ENCODE results near the gene SEC31B. TPM values are rescaled to one million over a fixed set of nuclear protein-coding genes. Genes with fewer than 3 reads are reported as not detected.
A peak's percentile ranks its signal among the peaks of the same experiment; 100 is the strongest.

The SEC31B gene
- total and polyA plus RNA-seq, 9 of the 15 experiments (the other 6 are each of a cell fraction or from before 2014, with no cell fraction given) = 0.91 to 7.0 (median 2.4) TPM

GRCh38 chr10:100529475-100530298, 10.0 kb upstream of the SEC31B start, which contains the start of gene NDUFB8 (continued):
- TF ChIP-seq MGA (IDR thresholded peaks at IDR 0.05) = peak; percentile 11; the same call in 1 of the 2 replicates
- peak; percentile 84 for TF ChIP-seq POLR2A (conservative IDR thresholded peaks at IDR 0.05)
- TF ChIP-seq C11orf30 (IDR thresholded peaks at IDR 0.05; ENCODE audit: low read depth) = peak; percentile 49
- no peak for TF ChIP-seq CAMTA2 (CRISPR knock-in tag; conservative IDR thresholded peaks at IDR 0.05)
- TF ChIP-seq GTF2A2 (tag; IDR thresholded peaks at IDR 0.05) = no peak
- 0 out of 4 replicates have a peak, but pooled peaks of 1 of the 2 experiments have one; percentile 33 for TF ChIP-seq FOXK2 (conservative IDR thresholded peaks at IDR 0.05 in 1 of 2, IDR thresholded peaks at IDR 0.05 in 1 of 2; ENCODE audit: low read depth in 2 of 2)
- TF ChIP-seq ETS1 (conservative IDR thresholded peaks at IDR 0.05; ENCODE audit: control insufficient read depth, low read depth, low read length) = peak; percentile 22; the same call in 1 of the 2 replicates
- no peak for TF ChIP-seq THRAP3 (IDR thresholded peaks at IDR 0.05; ENCODE audit: borderline replicate concordance)
- TF ChIP-seq GTF2E2 (tag; IDR thresholded peaks at IDR 0.05) = 0 out of 2 replicates have a peak, but pooled peaks have one; percentile 34
- peak; percentile 55 for TF ChIP-seq EP400 (IDR thresholded peaks at IDR 0.05)
- no peak for TF ChIP-seq HMGN3 (IDR thresholded peaks at IDR 0.05; ENCODE audit: borderline replicate concordance, extremely low read depth, insufficient read length, low read depth, low read length)
